SK-N-DZ (cell line): ENCODE results near the gene GCFC2.

Experiments
- DNase-seq: peaks from one replicate; pipeline ENCODE4 v3.0.0-alpha.2; 2015; ENCODE audit warnings: low spot score
- small RNA-seq, 2 experiments: library from RNA; depleted of rRNA; stranded (forward); fragments of <200 nt; gene quantifications; one replicate each; pipeline ENCODE3, GENCODE V24; 2014

Gene GCFC2

GRCh38 chr2:75627902-75628504, 82.7 kb downstream of the GCFC2 start:
- DNase-seq = peak; percentile 73

- DNase-seq = no peak
These were observed 87.8 kb downstream of the GCFC2 start for GRCh38 chr2:75622929-75623328.

GRCh38 chr2:75622500-75622899, 88.2 kb downstream of the GCFC2 start:
- DNase-seq = no peak

GRCh38 chr2:75621228-75621627, 89.5 kb downstream of the GCFC2 start:
- no peak for DNase-seq

GRCh38 chr2:75619956-75620740, 90.6 kb downstream of the GCFC2 start:
- DNase-seq = no peak

GRCh38 chr2:75616933-75617332, 93.8 kb downstream of the GCFC2 start:
- no peak for DNase-seq

- no peak for DNase-seq
These were observed 94.3 kb downstream of the GCFC2 start for GRCh38 chr2:75616406-75616805.

DNA sequence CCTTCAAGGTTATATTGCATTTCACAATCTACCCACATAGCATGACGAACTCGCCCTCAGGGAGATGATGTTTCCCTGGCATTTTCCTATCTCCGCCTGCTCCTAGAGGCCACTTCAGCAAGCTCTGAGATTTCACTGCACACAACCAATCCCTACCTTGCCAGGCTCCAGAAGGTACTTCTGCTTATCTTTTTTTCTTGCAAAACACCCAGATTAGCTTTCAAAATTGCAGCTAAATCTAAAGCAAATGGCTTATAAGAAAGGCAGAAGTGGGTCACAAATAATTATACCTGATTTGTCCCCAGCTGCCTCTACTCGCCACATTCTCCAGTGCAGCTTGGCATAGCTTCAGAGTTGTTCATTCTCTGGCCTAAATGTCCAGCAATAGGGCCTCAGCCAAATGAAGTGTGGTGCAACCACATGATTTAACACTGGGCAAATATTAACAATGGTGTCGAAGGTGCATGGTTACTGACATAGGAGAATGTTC, 96.5 kb downstream of the GCFC2 start:
- no peak for DNase-seq

GRCh38 chr2:75612862-75613243, 97.9 kb downstream of the GCFC2 start:
- no peak for DNase-seq

Small RNAs within 50 kb of the gene (small RNA-seq; reads per million reads assigned to genes)
- 0.10 to 0.84 reads per million in 2 experiments for gene RF00012
